22Rv1 (cell line): ENCODE measurements around the gene NXPH1.

Source experiments
- H3K27ac ChIP-seq: fragments of 450-650 bp; 2 replicates; pipeline ENCODE4 v1.5.1; 2017
- CTCF ChIP-seq: fragments of 450-650 bp; IDR thresholded peaks from 2 replicates; pipeline ENCODE4 v1.5.1; 2017; ENCODE audit warnings: mild to moderate bottlenecking
- ZFX ChIP-seq: fragments of 450-650 bp; IDR thresholded peaks from 2 replicates; pipeline ENCODE4 v1.6.1; 2017; ENCODE audit warnings: antibody characterized with exemption, borderline replicate concordance

The NXPH1 gene

GRCh38 chr7:8629504-8629903 is 196.1 kb downstream of the NXPH1 start:
- no peak overlapping the region for H3K27ac ChIP-seq
- TF ChIP-seq CTCF (no peak), ZFX (no peak)

- TF ChIP-seq CTCF: no peak
- H3K27ac ChIP-seq: no peak overlapping the region
These were observed 203.9 kb downstream of the NXPH1 start for GRCh38 chr7:8637322-8637721.

GRCh38 chr7:8638076-8638475 is 204.7 kb downstream of the NXPH1 start:
- H3K27ac ChIP-seq: no peak overlapping the region
- TF ChIP-seq CTCF (no peak), ZFX (no peak)

GRCh38 chr7:8639668-8640067 is 206.3 kb downstream of the NXPH1 start:
- H3K27ac ChIP-seq: no peak overlapping the region
- no peak for TF ChIP-seq ZFX
- no peak for TF ChIP-seq CTCF

- H3K27ac ChIP-seq: no peak overlapping the region
- no peak for TF ChIP-seq CTCF
- no peak for TF ChIP-seq ZFX
These were observed 207.3 kb downstream of the NXPH1 start for GRCh38 chr7:8640671-8641070.

- TF ChIP-seq ZFX (no peak), CTCF (no peak)
- H3K27ac ChIP-seq: no peak overlapping the region
These were observed 235.5 kb downstream of the NXPH1 start for GRCh38 chr7:8668627-8669500.

- TF ChIP-seq ZFX: no peak
- TF ChIP-seq CTCF: no peak
- no peak overlapping the region for H3K27ac ChIP-seq
These were observed 236.1 kb downstream of the NXPH1 start for GRCh38 chr7:8669501-8669851.
